MG63 (cell line): ENCODE measurements around the gene IFT88. TPM values are rescaled to one million over a fixed set of nuclear protein-coding genes. Genes with fewer than 3 reads are reported as not detected.

Experiments
- total RNA-seq: library from RNA; depleted of rRNA; stranded (reverse); fragments of >200 nt; shearing (Covaris generic); gene quantifications from 2 replicates; pipeline ENCODE4 v1.2.3, GENCODE V29; 2014; ENCODE audit warnings: low replicate concordance; rRNA removed

IFT88 gene
- total RNA-seq, 1 experiment from 2014 or later = 9.8 TPM

Other genes with a start within 250 kb of the IFT88 start
- gene CRYL1, start 41.3 kb upstream of the IFT88 start, total RNA-seq = 4.3 and 22.9 TPM in 2 replicates
- 2.2 and 3.4 TPM in 2 replicates for gene IL17D, start 136.5 kb downstream of the IFT88 start, total RNA-seq
- 14.4 and 41.1 TPM in 2 replicates for gene EEF1AKMT1, start 206.8 kb downstream of the IFT88 start, total RNA-seq